ENCODE data around the gene STK24. TPM values are rescaled to one million over a fixed set of nuclear protein-coding genes. Genes with fewer than 3 reads are reported as not detected.
A peak's percentile ranks its signal among the peaks of the same experiment; 100 is the strongest.

STK24 gene
- total RNA-seq, 1 experiment from 2014 or later, result 107 TPM

- H3K4me3 ChIP-seq (ENCODE audit: insufficient read depth, low read depth, low read length), result no peak overlapping the region
- no peaks in the 10 kb centered on the region for H3K27me3 ChIP-seq (ENCODE audit: control insufficient read depth, insufficient read depth, low read length)
- peaks cover 14% of the 10 kb centered on the region for H3K36me3 ChIP-seq (replicated peaks; ENCODE audit: control insufficient read depth, insufficient read depth, low read length)
- DNase-seq, result no peak
Measured at GRCh38 chr13:98470920-98471319, 106.0 kb downstream of the STK24 start.

- H3K27me3 ChIP-seq (ENCODE audit: control insufficient read depth, insufficient read depth, low read length), result no peaks in the 10 kb centered on the region
- no peak overlapping the region for H3K4me3 ChIP-seq (ENCODE audit: insufficient read depth, low read depth, low read length)
- no peak for DNase-seq
- peaks cover 15% of the 10 kb centered on the region for H3K36me3 ChIP-seq (replicated peaks; ENCODE audit: control insufficient read depth, insufficient read depth, low read length)
Measured at GRCh38 chr13:98468929-98469328, 108.0 kb downstream of the STK24 start.

- Histone ChIP-seq H3K36me3 (replicated peaks; ENCODE audit: control insufficient read depth, insufficient read depth, low read length) (peaks cover 17% of the 10 kb centered on the region), H3K27me3 (ENCODE audit: control insufficient read depth, insufficient read depth, low read length) (no peaks in the 10 kb centered on the region), H3K4me3 (ENCODE audit: insufficient read depth, low read depth, low read length) (no peak overlapping the region)
- DNase-seq, result no peak
Measured at GRCh38 chr13:98468361-98468760, 108.5 kb downstream of the STK24 start.

GRCh38 chr13:98467263-98467985, 109.5 kb downstream of the STK24 start:
- DNase-seq, result no peak
- Histone ChIP-seq H3K4me3 (ENCODE audit: insufficient read depth, low read depth, low read length) (no peak overlapping the region), H3K36me3 (replicated peaks; ENCODE audit: control insufficient read depth, insufficient read depth, low read length) (peaks cover 17% of the 10 kb centered on the region), H3K27me3 (ENCODE audit: control insufficient read depth, insufficient read depth, low read length) (no peaks in the 10 kb centered on the region)

GRCh38 chr13:98466634-98467236, 110.2 kb downstream of the STK24 start:
- Histone ChIP-seq H3K36me3 (replicated peaks; ENCODE audit: control insufficient read depth, insufficient read depth, low read length) (peaks cover 13% of the 10 kb centered on the region), H3K4me3 (ENCODE audit: insufficient read depth, low read depth, low read length) (no peak overlapping the region), H3K27me3 (ENCODE audit: control insufficient read depth, insufficient read depth, low read length) (no peaks in the 10 kb centered on the region)
- peak; percentile 90 for DNase-seq

GRCh38 chr13:98462946-98463345, 114.0 kb downstream of the STK24 start:
- H3K27me3 ChIP-seq (ENCODE audit: control insufficient read depth, insufficient read depth, low read length), result no peaks in the 10 kb centered on the region
- peaks cover 22% of the 10 kb centered on the region for H3K36me3 ChIP-seq (replicated peaks; ENCODE audit: control insufficient read depth, insufficient read depth, low read length)
- H3K4me3 ChIP-seq (ENCODE audit: insufficient read depth, low read depth, low read length), result no peak overlapping the region
- DNase-seq, result no peak

GRCh38 chr13:98462241-98462882, 114.5 kb downstream of the STK24 start:
- no peak for DNase-seq
- H3K4me3 ChIP-seq (ENCODE audit: insufficient read depth, low read depth, low read length), result no peak overlapping the region
- H3K36me3 ChIP-seq (replicated peaks; ENCODE audit: control insufficient read depth, insufficient read depth, low read length), result peaks cover 23% of the 10 kb centered on the region
- no peaks in the 10 kb centered on the region for H3K27me3 ChIP-seq (ENCODE audit: control insufficient read depth, insufficient read depth, low read length)

- Histone ChIP-seq H3K4me3 (ENCODE audit: insufficient read depth, low read depth, low read length) (no peak overlapping the region), H3K36me3 (replicated peaks; ENCODE audit: control insufficient read depth, insufficient read depth, low read length) (peaks cover 26% of the 10 kb centered on the region), H3K27me3 (ENCODE audit: control insufficient read depth, insufficient read depth, low read length) (no peaks in the 10 kb centered on the region)
- no peak for DNase-seq
Measured at GRCh38 chr13:98461486-98462240, 115.2 kb downstream of the STK24 start.

- Histone ChIP-seq H3K27me3 (ENCODE audit: control insufficient read depth, insufficient read depth, low read length) (no peaks in the 10 kb centered on the region), H3K36me3 (replicated peaks; ENCODE audit: control insufficient read depth, insufficient read depth, low read length) (peaks cover 30% of the 10 kb centered on the region), H3K4me3 (ENCODE audit: insufficient read depth, low read depth, low read length) (no peak overlapping the region)
- no peak for DNase-seq
Measured at GRCh38 chr13:98460516-98460915, 116.4 kb downstream of the STK24 start.

- DNase-seq, result no peak
- Histone ChIP-seq H3K27me3 (ENCODE audit: control insufficient read depth, insufficient read depth, low read length) (no peaks in the 10 kb centered on the region), H3K36me3 (replicated peaks; ENCODE audit: control insufficient read depth, insufficient read depth, low read length) (peaks cover 26% of the 10 kb centered on the region), H3K4me3 (ENCODE audit: insufficient read depth, low read depth, low read length) (no peak overlapping the region)
Measured at GRCh38 chr13:98459721-98460370, 117.1 kb downstream of the STK24 start.

- H3K36me3 ChIP-seq (replicated peaks; ENCODE audit: control insufficient read depth, insufficient read depth, low read length), result peaks cover 27% of the 10 kb centered on the region
Measured at GRCh38 chr13:98459171-98459681, 117.7 kb downstream of the STK24 start.

GRCh38 chr13:98458431-98458830, 118.5 kb downstream of the STK24 start:
- Histone ChIP-seq H3K36me3 (replicated peaks; ENCODE audit: control insufficient read depth, insufficient read depth, low read length) (peaks cover 25% of the 10 kb centered on the region), H3K4me3 (ENCODE audit: insufficient read depth, low read depth, low read length) (no peak overlapping the region), H3K27me3 (ENCODE audit: control insufficient read depth, insufficient read depth, low read length) (no peaks in the 10 kb centered on the region)
- DNase-seq, result no peak

More at GRCh38 chr13:98459171-98459681, 117.7 kb downstream of the STK24 start:
- Histone ChIP-seq H3K27me3 (ENCODE audit: control insufficient read depth, insufficient read depth, low read length) (no peaks in the 10 kb centered on the region), H3K4me3 (ENCODE audit: insufficient read depth, low read depth, low read length) (no peak overlapping the region)
- no peak for DNase-seq

- no peak for DNase-seq
- no peaks in the 10 kb centered on the region for H3K27me3 ChIP-seq (ENCODE audit: control insufficient read depth, insufficient read depth, low read length)
- peaks cover 23% of the 10 kb centered on the region for H3K36me3 ChIP-seq (replicated peaks; ENCODE audit: control insufficient read depth, insufficient read depth, low read length)
- H3K4me3 ChIP-seq (ENCODE audit: insufficient read depth, low read depth, low read length), result no peak overlapping the region
Measured at GRCh38 chr13:98457053-98457452, 119.9 kb downstream of the STK24 start.

GRCh38 chr13:98456413-98456845, 120.5 kb downstream of the STK24 start:
- H3K27me3 ChIP-seq (ENCODE audit: control insufficient read depth, insufficient read depth, low read length), result no peaks in the 10 kb centered on the region
- no peak for DNase-seq
- no peak overlapping the region for H3K4me3 ChIP-seq (ENCODE audit: insufficient read depth, low read depth, low read length)
- peaks cover 20% of the 10 kb centered on the region for H3K36me3 ChIP-seq (replicated peaks; ENCODE audit: control insufficient read depth, insufficient read depth, low read length)
